Measurements from ENCODE around the gene DOCK3.

DNA sequence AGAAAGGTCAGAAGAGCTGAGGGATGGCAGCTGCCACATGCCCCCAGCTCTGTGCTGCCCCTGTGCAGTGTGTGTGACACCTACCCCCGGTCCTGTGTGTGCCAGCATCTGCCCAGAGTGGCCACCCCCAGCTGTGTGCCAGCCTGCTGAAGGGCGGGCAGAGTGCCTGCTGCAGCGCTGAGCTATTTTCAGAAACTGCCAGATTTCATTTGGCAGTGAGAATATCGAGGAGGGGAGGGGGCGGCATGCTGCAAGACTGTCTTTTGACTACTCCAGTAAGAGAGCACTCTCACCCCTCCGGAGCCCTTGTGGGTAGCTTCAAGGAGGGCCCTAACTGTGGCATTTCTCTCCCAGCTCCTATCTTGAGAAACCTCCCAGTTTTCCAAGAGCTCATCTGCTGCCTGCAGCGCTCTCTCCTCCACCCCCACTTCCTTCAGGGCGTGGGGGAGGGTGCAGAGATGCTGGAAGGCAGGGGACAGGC lies 25.2 kb upstream of the DOCK3 start:
- TF ChIP-seq CTCF (IDR thresholded peaks at IDR 0.05; ENCODE audit: poor library complexity, severe bottlenecking) (no peak), RAD21 (conservative IDR thresholded peaks at IDR 0.05) (no peak), TAF1 (IDR thresholded peaks at IDR 0.05; ENCODE audit: low read depth) (no peak), EZH2 (IDR thresholded peaks at IDR 0.05; ENCODE audit: borderline replicate concordance, insufficient read depth, low read length, poor library complexity, severe bottlenecking) (no peak)
- TF ChIP-seq, protein P1, sequence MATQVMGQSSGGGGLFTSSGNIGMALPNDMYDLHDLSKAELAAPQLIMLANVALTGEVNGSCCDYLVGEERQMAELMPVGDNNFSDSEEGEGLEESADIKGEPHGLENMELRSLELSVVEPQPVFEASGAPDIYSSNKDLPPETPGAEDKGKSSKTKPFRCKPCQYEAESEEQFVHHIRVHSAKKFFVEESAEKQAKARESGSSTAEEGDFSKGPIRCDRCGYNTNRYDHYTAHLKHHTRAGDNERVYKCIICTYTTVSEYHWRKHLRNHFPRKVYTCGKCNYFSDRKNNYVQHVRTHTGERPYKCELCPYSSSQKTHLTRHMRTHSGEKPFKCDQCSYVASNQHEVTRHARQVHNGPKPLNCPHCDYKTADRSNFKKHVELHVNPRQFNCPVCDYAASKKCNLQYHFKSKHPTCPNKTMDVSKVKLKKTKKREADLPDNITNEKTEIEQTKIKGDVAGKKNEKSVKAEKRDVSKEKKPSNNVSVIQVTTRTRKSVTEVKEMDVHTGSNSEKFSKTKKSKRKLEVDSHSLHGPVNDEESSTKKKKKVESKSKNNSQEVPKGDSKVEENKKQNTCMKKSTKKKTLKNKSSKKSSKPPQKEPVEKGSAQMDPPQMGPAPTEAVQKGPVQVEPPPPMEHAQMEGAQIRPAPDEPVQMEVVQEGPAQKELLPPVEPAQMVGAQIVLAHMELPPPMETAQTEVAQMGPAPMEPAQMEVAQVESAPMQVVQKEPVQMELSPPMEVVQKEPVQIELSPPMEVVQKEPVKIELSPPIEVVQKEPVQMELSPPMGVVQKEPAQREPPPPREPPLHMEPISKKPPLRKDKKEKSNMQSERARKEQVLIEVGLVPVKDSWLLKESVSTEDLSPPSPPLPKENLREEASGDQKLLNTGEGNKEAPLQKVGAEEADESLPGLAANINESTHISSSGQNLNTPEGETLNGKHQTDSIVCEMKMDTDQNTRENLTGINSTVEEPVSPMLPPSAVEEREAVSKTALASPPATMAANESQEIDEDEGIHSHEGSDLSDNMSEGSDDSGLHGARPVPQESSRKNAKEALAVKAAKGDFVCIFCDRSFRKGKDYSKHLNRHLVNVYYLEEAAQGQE (IDR thresholded peaks at IDR 0.05; ENCODE audit: borderline replicate concordance) = no peak

All from neural cell (in vitro differentiated cells).